Measurements from ENCODE around the gene ABCA5. TPM values are rescaled to one million over a fixed set of nuclear protein-coding genes. Genes with fewer than 3 reads are reported as not detected.
"Not testable (repeated sequence)": the region's sequence is repeated elsewhere in the genome, so short reads cannot be mapped to it uniquely, and the experiment has no call there.

The ABCA5 gene
- total and polyA plus RNA-seq, 4 donors = 36.0 to 74.5 (median 37.6) TPM

GRCh38 chr17:69227541-69227940 is 99.4 kb downstream of the ABCA5 start:
- no peak for DNase-seq (ENCODE audit: low read depth in 4 of 6, low spot score in 6 of 6)
- WGBS (ENCODE audit: insufficient coverage) = no CpG with 5 or more reads among the region's 2 CpGs
- Histone ChIP-seq H3K27ac (ENCODE audit: low read depth, low read length) (no peak overlapping the region), H3K9me3 (ENCODE audit: control insufficient read depth, insufficient read depth, low read length) (no peaks in the 10 kb centered on the region), H3K36me3 (ENCODE audit: control insufficient read depth, insufficient read depth, low read length) (no peaks in the 10 kb centered on the region), H3K27me3 (ENCODE audit: control insufficient read depth, insufficient read depth, low read length) (no peaks in the 10 kb centered on the region), H3K4me3 (ENCODE audit: low read depth, low read length) (no peak overlapping the region), H3K4me1 (ENCODE audit: control insufficient read depth, insufficient read depth, low read length) (no peaks in the 10 kb centered on the region)

- WGBS (ENCODE audit: insufficient coverage) = 57% methylated on average over 2 of the region's 3 CpGs
- peak in 2 of 6 donors; percentile 12 to 24 for DNase-seq (ENCODE audit: low read depth in 4 of 6, low spot score in 6 of 6)
- H3K4me1 ChIP-seq (ENCODE audit: control insufficient read depth, insufficient read depth, low read length) = no peaks in the 10 kb centered on the region
- H3K4me3 ChIP-seq (ENCODE audit: low read depth, low read length) = no peak overlapping the region
- H3K36me3 ChIP-seq (ENCODE audit: control insufficient read depth, insufficient read depth, low read length) = no peaks in the 10 kb centered on the region
- no peaks in the 10 kb centered on the region for H3K27me3 ChIP-seq (ENCODE audit: control insufficient read depth, insufficient read depth, low read length)
- no peak overlapping the region for H3K27ac ChIP-seq (ENCODE audit: low read depth, low read length)
- no peaks in the 10 kb centered on the region for H3K9me3 ChIP-seq (ENCODE audit: control insufficient read depth, insufficient read depth, low read length)
Observed at GRCh38 chr17:69223809-69224208, 103.1 kb downstream of the ABCA5 start.

- Histone ChIP-seq H3K27ac (ENCODE audit: low read depth, low read length) (no peak overlapping the region), H3K27me3 (ENCODE audit: control insufficient read depth, insufficient read depth, low read length) (no peaks in the 10 kb centered on the region), H3K4me1 (ENCODE audit: control insufficient read depth, insufficient read depth, low read length) (no peaks in the 10 kb centered on the region), H3K9me3 (ENCODE audit: control insufficient read depth, insufficient read depth, low read length) (no peaks in the 10 kb centered on the region), H3K4me3 (ENCODE audit: low read depth, low read length) (no peak overlapping the region), H3K36me3 (ENCODE audit: control insufficient read depth, insufficient read depth, low read length) (no peaks in the 10 kb centered on the region)
- no peak for DNase-seq (ENCODE audit: low read depth in 4 of 6, low spot score in 6 of 6)
Observed at GRCh38 chr17:69222707-69223258, 104.2 kb downstream of the ABCA5 start.

- H3K4me1 ChIP-seq (ENCODE audit: control insufficient read depth, insufficient read depth, low read length) = no peaks in the 10 kb centered on the region
- H3K27ac ChIP-seq (ENCODE audit: low read depth, low read length) = no peak overlapping the region
- DNase-seq (ENCODE audit: low read depth in 4 of 6, low spot score in 6 of 6) = no peak
- H3K9me3 ChIP-seq (ENCODE audit: control insufficient read depth, insufficient read depth, low read length) = no peaks in the 10 kb centered on the region
- no peaks in the 10 kb centered on the region for H3K36me3 ChIP-seq (ENCODE audit: control insufficient read depth, insufficient read depth, low read length)
- H3K4me3 ChIP-seq (ENCODE audit: low read depth, low read length) = no peak overlapping the region
- H3K27me3 ChIP-seq (ENCODE audit: control insufficient read depth, insufficient read depth, low read length) = no peaks in the 10 kb centered on the region
- no CpG with 5 or more reads among the region's 1 CpG for WGBS (ENCODE audit: insufficient coverage)
Observed at GRCh38 chr17:69220098-69220497, 106.8 kb downstream of the ABCA5 start.

- no peaks in the 10 kb centered on the region for H3K27me3 ChIP-seq (ENCODE audit: control insufficient read depth, insufficient read depth, low read length)
- no CpG with 5 or more reads among the region's 3 CpGs for WGBS (ENCODE audit: insufficient coverage)
- H3K27ac ChIP-seq (ENCODE audit: low read depth, low read length) = no peak overlapping the region
Observed at GRCh38 chr17:69218986-69219385, 107.9 kb downstream of the ABCA5 start.

GRCh38 chr17:69213059-69213813 is 113.7 kb downstream of the ABCA5 start:
- Histone ChIP-seq H3K9me3 (ENCODE audit: control insufficient read depth, insufficient read depth, low read length) (peaks cover 2% of the 10 kb centered on the region), H3K4me1 (ENCODE audit: control insufficient read depth, insufficient read depth, low read length) (no peaks in the 10 kb centered on the region), H3K27me3 (ENCODE audit: control insufficient read depth, insufficient read depth, low read length) (no peaks in the 10 kb centered on the region), H3K36me3 (ENCODE audit: control insufficient read depth, insufficient read depth, low read length) (no peaks in the 10 kb centered on the region), H3K27ac (ENCODE audit: low read depth, low read length) (no peak overlapping the region), H3K4me3 (ENCODE audit: low read depth, low read length) (no peak overlapping the region)
- WGBS (ENCODE audit: insufficient coverage) = 90% methylated on average over 8 of the region's 9 CpGs
- DNase-seq (ENCODE audit: low read depth in 4 of 6, low spot score in 6 of 6) = no peak

More at GRCh38 chr17:69218986-69219385, 107.9 kb downstream of the ABCA5 start:
- Histone ChIP-seq H3K4me3 (ENCODE audit: low read depth, low read length) (no peak overlapping the region), H3K4me1 (ENCODE audit: control insufficient read depth, insufficient read depth, low read length) (no peaks in the 10 kb centered on the region), H3K36me3 (ENCODE audit: control insufficient read depth, insufficient read depth, low read length) (no peaks in the 10 kb centered on the region), H3K9me3 (ENCODE audit: control insufficient read depth, insufficient read depth, low read length) (no peaks in the 10 kb centered on the region)
- DNase-seq (ENCODE audit: low read depth in 4 of 6, low spot score in 6 of 6) = no peak

GRCh38 chr17:69208640-69209039 is 118.3 kb downstream of the ABCA5 start:
- H3K27me3 ChIP-seq (ENCODE audit: control insufficient read depth, insufficient read depth, low read length) = no peaks in the 10 kb centered on the region
- no peak overlapping the region for H3K4me3 ChIP-seq (ENCODE audit: low read depth, low read length)
- no peak overlapping the region for H3K27ac ChIP-seq (ENCODE audit: low read depth, low read length)
- H3K4me1 ChIP-seq (ENCODE audit: control insufficient read depth, insufficient read depth, low read length) = no peaks in the 10 kb centered on the region
- 100% methylated on average over 1 of the region's 2 CpGs for WGBS (ENCODE audit: insufficient coverage)
- H3K36me3 ChIP-seq (ENCODE audit: control insufficient read depth, insufficient read depth, low read length) = no peaks in the 10 kb centered on the region
- H3K9me3 ChIP-seq (ENCODE audit: control insufficient read depth, insufficient read depth, low read length) = peaks cover 2% of the 10 kb centered on the region
- DNase-seq (ENCODE audit: low read depth in 4 of 6, low spot score in 6 of 6) = no peak

GRCh38 chr17:69207151-69207550 is 119.8 kb downstream of the ABCA5 start:
- Histone ChIP-seq H3K27ac (ENCODE audit: low read depth, low read length) (no peak overlapping the region), H3K4me3 (ENCODE audit: low read depth, low read length) (no peak overlapping the region), H3K4me1 (ENCODE audit: control insufficient read depth, insufficient read depth, low read length) (no peaks in the 10 kb centered on the region), H3K27me3 (ENCODE audit: control insufficient read depth, insufficient read depth, low read length) (no peaks in the 10 kb centered on the region), H3K36me3 (ENCODE audit: control insufficient read depth, insufficient read depth, low read length) (no peaks in the 10 kb centered on the region), H3K9me3 (ENCODE audit: control insufficient read depth, insufficient read depth, low read length) (no peaks in the 10 kb centered on the region)
- WGBS (ENCODE audit: insufficient coverage) = no CpG with 5 or more reads among the region's 4 CpGs
- no peak for DNase-seq (ENCODE audit: low read depth in 4 of 6, low spot score in 6 of 6)

- 91% methylated on average over 4 of the region's 6 CpGs for WGBS (ENCODE audit: insufficient coverage)
Observed at GRCh38 chr17:69198238-69198637, 128.7 kb downstream of the ABCA5 start.

GRCh38 chr17:69196105-69196653 is 130.8 kb downstream of the ABCA5 start:
- not testable (repeated sequence) for H3K4me3 ChIP-seq (ENCODE audit: low read depth, low read length); H3K4me1 ChIP-seq (ENCODE audit: control insufficient read depth, insufficient read depth, low read length); H3K27me3 ChIP-seq (ENCODE audit: control insufficient read depth, insufficient read depth, low read length); H3K9me3 ChIP-seq (ENCODE audit: control insufficient read depth, insufficient read depth, low read length); H3K36me3 ChIP-seq (ENCODE audit: control insufficient read depth, insufficient read depth, low read length); H3K27ac ChIP-seq (ENCODE audit: low read depth, low read length); DNase-seq (ENCODE audit: low read depth in 4 of 6, low spot score in 6 of 6)
- 95% methylated on average over 31 of the region's 40 CpGs for WGBS (ENCODE audit: insufficient coverage)

More at GRCh38 chr17:69198238-69198637, 128.7 kb downstream of the ABCA5 start:
- H3K27ac ChIP-seq (ENCODE audit: low read depth, low read length) = no peak overlapping the region
- no peaks in the 10 kb centered on the region for H3K36me3 ChIP-seq (ENCODE audit: control insufficient read depth, insufficient read depth, low read length)
- no peaks in the 10 kb centered on the region for H3K27me3 ChIP-seq (ENCODE audit: control insufficient read depth, insufficient read depth, low read length)
- no peak overlapping the region for H3K4me3 ChIP-seq (ENCODE audit: low read depth, low read length)
- no peaks in the 10 kb centered on the region for H3K4me1 ChIP-seq (ENCODE audit: control insufficient read depth, insufficient read depth, low read length)
- no peaks in the 10 kb centered on the region for H3K9me3 ChIP-seq (ENCODE audit: control insufficient read depth, insufficient read depth, low read length)
- DNase-seq (ENCODE audit: low read depth in 4 of 6, low spot score in 6 of 6) = no peak
